Neural cell (in vitro differentiated cells): ENCODE data around the gene ANG. TPM values are rescaled to one million over a fixed set of nuclear protein-coding genes. Genes with fewer than 3 reads are reported as not detected.

ENCODE experiments used
- H2AFZ ChIP-seq: fragments of 200-600, 300-800 bp; sonication (generic), shearing (Covaris generic); 2 replicates; pipeline ENCODE4 v1.6.0; 2014; ENCODE audit warnings: low read depth, mild to moderate bottlenecking, antibody characterized with exemption, low read length, moderate library complexity
- H3F3A ChIP-seq: fragments of 200-600 bp; shearing (Covaris generic); 2 replicates; pipeline ENCODE4 v1.6.1; 2016; ENCODE audit warnings: mild to moderate bottlenecking, moderate library complexity, mixed read lengths, antibody characterized with exemption, low read length; ENCODE audit not compliant: insufficient read depth, poor library complexity, severe bottlenecking
- H3K27ac ChIP-seq: fragments of 200-600, 300-800 bp; sonication (generic), shearing (Covaris generic); 2 replicates; pipeline ENCODE4 v1.5.1; 2014; ENCODE audit warnings: mild to moderate bottlenecking, low read length, moderate library complexity
- H3K27me3 ChIP-seq: fragments of 300-800, 200-600 bp; sonication (generic), shearing (Covaris generic); 2 replicates; pipeline ENCODE4 v1.6.0; 2014; ENCODE audit warnings: mild to moderate bottlenecking, low read depth, low read length, moderate library complexity; ENCODE audit not compliant: insufficient read depth
- H3K36me3 ChIP-seq: fragments of 300-800, 200-600 bp; sonication (generic), shearing (Covaris generic); 2 replicates; pipeline ENCODE4 v1.5.1; 2014; ENCODE audit warnings: mild to moderate bottlenecking, antibody characterized with exemption, low read length, moderate library complexity; ENCODE audit not compliant: insufficient read depth
- H3K4me2 ChIP-seq: fragments of 300-800, 200-600 bp; sonication (generic), shearing (Covaris generic); 2 replicates; pipeline ENCODE4 v1.6.0; 2014; ENCODE audit warnings: mild to moderate bottlenecking, low read length
- H3K4me3 ChIP-seq: fragments of 300-800, 200-600 bp; sonication (generic), shearing (Covaris generic); 2 replicates; pipeline ENCODE4 v1.5.1; 2014; ENCODE audit warnings: mild to moderate bottlenecking, low read length, moderate library complexity
- H3K79me2 ChIP-seq: fragments of 200-600 bp; shearing (Covaris generic); replicated peaks from 2 replicates; pipeline ENCODE4 v1.6.0; 2014; ENCODE audit warnings: mild to moderate bottlenecking, low read length, moderate library complexity; ENCODE audit not compliant: insufficient read depth
- H3K9ac ChIP-seq: fragments of 300-800, 200-600 bp; sonication (generic), shearing (Covaris generic); 2 replicates; pipeline ENCODE4 v1.6.1; 2016; ENCODE audit warnings: mild to moderate bottlenecking, low read length, mixed read lengths
- H3K9me2 ChIP-seq: fragments of 200-600 bp; shearing (Covaris generic); 2 replicates; pipeline ENCODE4 v1.6.1; 2016; ENCODE audit warnings: mild to moderate bottlenecking, low read length, mixed read lengths; ENCODE audit not compliant: insufficient read depth
- H3K9me3 ChIP-seq: fragments of 200-600, 300-800 bp; sonication (generic), shearing (Covaris generic); 2 replicates; pipeline ENCODE4 v1.6.1; 2016; ENCODE audit warnings: mild to moderate bottlenecking, mixed run types, low read length, moderate library complexity, mixed read lengths
- H4K20me1 ChIP-seq: fragments of 200-600 bp; shearing (Covaris generic); 2 replicates; pipeline ENCODE4 v1.6.1; 2016; ENCODE audit warnings: mild to moderate bottlenecking, mixed run types; ENCODE audit not compliant: insufficient read depth
- CTCF ChIP-seq: fragments of 450-650 bp; IDR thresholded peaks from 2 replicates; pipeline ENCODE4 v1.5.1; 2014; ENCODE audit warnings: antibody characterized with exemption, mild to moderate bottlenecking, moderate library complexity; ENCODE audit not compliant: poor library complexity, severe bottlenecking
- EP300 ChIP-seq: fragments of 450-650 bp; conservative IDR thresholded peaks from 2 replicates; pipeline ENCODE4 v1.6.1; 2014; ENCODE audit warnings: antibody characterized with exemption, mild to moderate bottlenecking, moderate library complexity; ENCODE audit not compliant: poor library complexity, severe bottlenecking
- EZH2 ChIP-seq: fragments of 200-600, 300-800 bp; shearing (Covaris generic), sonication (generic); IDR thresholded peaks from 2 replicates; pipeline ENCODE4 v1.6.1; 2014; ENCODE audit warnings: antibody characterized with exemption, low read length, borderline replicate concordance, mild to moderate bottlenecking; ENCODE audit not compliant: insufficient read depth, poor library complexity, severe bottlenecking
- MXI1 ChIP-seq: fragments of 450-650 bp; conservative IDR thresholded peaks from 2 replicates; pipeline ENCODE4 v1.6.1; 2014; ENCODE audit warnings: antibody characterized with exemption, mild to moderate bottlenecking; ENCODE audit not compliant: poor library complexity, severe bottlenecking
- POLR2AphosphoS5 ChIP-seq: IDR thresholded peaks from 2 replicates; pipeline ENCODE4 v1.6.1; 2012
- RAD21 ChIP-seq: fragments of 450-650 bp; conservative IDR thresholded peaks from 2 replicates; pipeline ENCODE4 v1.6.1; 2014; ENCODE audit warnings: antibody characterized with exemption, mild to moderate bottlenecking, moderate library complexity
- REST ChIP-seq: IDR thresholded peaks from 2 replicates; pipeline ENCODE4 v1.6.1; 2012; ENCODE audit warnings: borderline replicate concordance
- SMC3 ChIP-seq: fragments of 450-650 bp; conservative IDR thresholded peaks from 2 replicates; pipeline ENCODE4 v1.6.1; 2014; ENCODE audit warnings: antibody characterized with exemption, mild to moderate bottlenecking, moderate library complexity; ENCODE audit not compliant: poor library complexity
- TAF1 ChIP-seq: IDR thresholded peaks from 2 replicates; pipeline ENCODE4 v1.6.1; 2012; ENCODE audit warnings: low read depth
- polyA plus RNA-seq: library from polyadenylated mRNA; depleted of rRNA; stranded (reverse); fragments of >200 nt; gene quantifications from 2 replicates; pipeline ENCODE4 v1.2.3, GENCODE V29; 2014

The ANG gene
- polyA plus RNA-seq, 1 donor from 2014 or later: 0.47 TPM

- no peak overlapping the region for H3K27ac ChIP-seq
- no peak overlapping the region for H2AFZ ChIP-seq
- no peak overlapping the region for H3K4me2 ChIP-seq
- no peaks in the 10 kb centered on the region for H4K20me1 ChIP-seq
- H3K27me3 ChIP-seq: no peaks in the 10 kb centered on the region
- no peaks in the 10 kb centered on the region for H3F3A ChIP-seq
- TF ChIP-seq MXI1: no peak
- no peak for TF ChIP-seq SMC3
- TF ChIP-seq POLR2AphosphoS5: no peak
- no peak for TF ChIP-seq RAD21
- TF ChIP-seq CTCF: no peak
- no peak for TF ChIP-seq TAF1
- TF ChIP-seq EZH2: no peak
- TF ChIP-seq EP300: no peak
- TF ChIP-seq REST: no peak
- H3K36me3 ChIP-seq: no peaks in the 10 kb centered on the region
- H3K4me3 ChIP-seq: no peak overlapping the region
- H3K79me2 ChIP-seq: no peaks in the 10 kb centered on the region
- no peak overlapping the region for H3K9ac ChIP-seq
- no peaks in the 10 kb centered on the region for H3K9me2 ChIP-seq
- no peaks in the 10 kb centered on the region for H3K9me3 ChIP-seq
These were observed 22.7 kb downstream of the ANG start for GRCh38 chr14:20711261-20711660.

- no peaks in the 10 kb centered on the region for H4K20me1 ChIP-seq
- no peaks in the 10 kb centered on the region for H3K27me3 ChIP-seq
- no peaks in the 10 kb centered on the region for H3K36me3 ChIP-seq
- H2AFZ ChIP-seq: no peak overlapping the region
- TF ChIP-seq CTCF (no peak), REST (no peak), TAF1 (no peak), SMC3 (no peak), EZH2 (no peak), RAD21 (no peak), MXI1 (no peak), POLR2AphosphoS5 (no peak), EP300 (no peak)
- H3K27ac ChIP-seq: no peak overlapping the region
- H3K9me3 ChIP-seq: no peaks in the 10 kb centered on the region
- no peaks in the 10 kb centered on the region for H3K79me2 ChIP-seq
- H3K4me2 ChIP-seq: no peak overlapping the region
- H3K9me2 ChIP-seq: no peaks in the 10 kb centered on the region
- no peak overlapping the region for H3K4me3 ChIP-seq
- no peaks in the 10 kb centered on the region for H3F3A ChIP-seq
- H3K9ac ChIP-seq: no peak overlapping the region
These were observed 23.1 kb downstream of the ANG start for GRCh38 chr14:20711685-20712084.
